Esophagus squamous epithelium (tissue), 4 donors: Measurements from ENCODE around the gene ZCWPW1.

ENCODE experiments used
- POLR2A ChIP-seq, 4 donors: fragments of 450-650 bp; IDR thresholded peaks; one replicate each; pipeline ENCODE4 v1.6.1; 2017; ENCODE audit warnings: antibody characterized with exemption in 4 of 4, mild to moderate bottlenecking in 4 of 4, moderate library complexity in 3 of 4
- TF ChIP-seq, protein P1 (sequence below), 6 experiments: fragments of 450-650 bp in 4 of 6; fragments of 200-600 bp in 2 of 6; sonication (generic) in 2 of 6; IDR thresholded peaks; one replicate each; pipeline ENCODE4 v1.5.1; 2016 to 2019; ENCODE audit warnings: antibody characterized with exemption in 6 of 6, mild to moderate bottlenecking in 4 of 6, moderate library complexity in 4 of 6

DNA sequence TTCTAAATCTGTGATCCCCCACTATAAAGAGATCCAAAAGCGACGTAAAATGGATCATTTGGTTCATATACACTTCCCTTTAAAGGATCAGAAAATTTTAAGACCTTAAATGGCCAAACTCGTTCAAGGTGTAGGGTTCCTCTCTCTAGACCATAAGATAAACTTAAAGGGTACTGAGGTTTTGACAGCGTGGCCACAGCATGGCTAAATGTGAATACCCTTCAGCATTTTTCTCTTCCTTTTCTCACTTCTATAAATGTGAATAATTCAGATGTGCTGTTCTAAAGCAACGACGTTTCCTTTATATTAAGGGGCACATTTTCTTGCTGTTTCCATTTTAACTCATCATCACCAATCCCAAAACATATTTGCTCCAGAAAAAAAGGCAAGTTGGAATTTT is 5.2 kb downstream of the ZCWPW1 start:
- no peak for TF ChIP-seq POLR2A (IDR thresholded peaks at IDR 0.05)
- TF ChIP-seq, protein P1, sequence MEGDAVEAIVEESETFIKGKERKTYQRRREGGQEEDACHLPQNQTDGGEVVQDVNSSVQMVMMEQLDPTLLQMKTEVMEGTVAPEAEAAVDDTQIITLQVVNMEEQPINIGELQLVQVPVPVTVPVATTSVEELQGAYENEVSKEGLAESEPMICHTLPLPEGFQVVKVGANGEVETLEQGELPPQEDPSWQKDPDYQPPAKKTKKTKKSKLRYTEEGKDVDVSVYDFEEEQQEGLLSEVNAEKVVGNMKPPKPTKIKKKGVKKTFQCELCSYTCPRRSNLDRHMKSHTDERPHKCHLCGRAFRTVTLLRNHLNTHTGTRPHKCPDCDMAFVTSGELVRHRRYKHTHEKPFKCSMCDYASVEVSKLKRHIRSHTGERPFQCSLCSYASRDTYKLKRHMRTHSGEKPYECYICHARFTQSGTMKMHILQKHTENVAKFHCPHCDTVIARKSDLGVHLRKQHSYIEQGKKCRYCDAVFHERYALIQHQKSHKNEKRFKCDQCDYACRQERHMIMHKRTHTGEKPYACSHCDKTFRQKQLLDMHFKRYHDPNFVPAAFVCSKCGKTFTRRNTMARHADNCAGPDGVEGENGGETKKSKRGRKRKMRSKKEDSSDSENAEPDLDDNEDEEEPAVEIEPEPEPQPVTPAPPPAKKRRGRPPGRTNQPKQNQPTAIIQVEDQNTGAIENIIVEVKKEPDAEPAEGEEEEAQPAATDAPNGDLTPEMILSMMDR (IDR thresholded peaks at IDR 0.05): no peak
